Measurements from ENCODE around the gene DOCK3.

- no peak for TF ChIP-seq CTCF (IDR thresholded peaks at IDR 0.05)
- no peak for TF ChIP-seq POLR2A (IDR thresholded peaks at IDR 0.05)
Measured at GRCh38 chr3:50625231-50626182, 49.2 kb upstream of the DOCK3 start.
